GM12801 (cell line): ENCODE data around the gene CCNL1.

Experiments
- TF ChIP-seq, protein P1 (sequence below): IDR thresholded peaks from one replicate; pipeline ENCODE4 v1.5.1; 2011; ENCODE audit warnings: control low read depth; ENCODE audit not compliant: insufficient read length; ENCODE audit errors: extremely low read depth

The CCNL1 gene

DNA sequence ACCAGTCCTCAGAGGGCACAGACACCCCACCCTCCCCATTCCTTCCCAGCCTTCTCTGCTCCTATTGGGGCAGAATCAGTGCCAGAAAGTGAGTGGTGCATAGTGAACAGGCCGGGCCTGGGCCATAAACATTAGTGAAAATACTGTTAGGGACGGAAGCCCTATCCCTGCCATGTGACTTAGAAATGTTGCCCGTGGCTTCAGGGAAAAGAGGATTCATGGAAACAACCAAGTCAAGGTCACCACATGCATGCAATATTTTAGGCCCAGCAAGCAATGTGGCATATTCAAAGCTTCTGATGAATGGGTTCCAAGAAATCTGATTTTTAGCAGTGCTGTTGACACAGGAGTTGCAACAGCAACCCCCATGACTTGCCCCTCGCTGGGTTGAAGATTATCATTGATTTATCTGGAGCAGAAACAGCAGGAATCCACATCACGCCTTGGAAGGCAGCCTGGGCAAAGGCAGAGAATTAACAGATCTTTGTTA is 52.3 kb downstream of the CCNL1 start:
- TF ChIP-seq, protein P1, sequence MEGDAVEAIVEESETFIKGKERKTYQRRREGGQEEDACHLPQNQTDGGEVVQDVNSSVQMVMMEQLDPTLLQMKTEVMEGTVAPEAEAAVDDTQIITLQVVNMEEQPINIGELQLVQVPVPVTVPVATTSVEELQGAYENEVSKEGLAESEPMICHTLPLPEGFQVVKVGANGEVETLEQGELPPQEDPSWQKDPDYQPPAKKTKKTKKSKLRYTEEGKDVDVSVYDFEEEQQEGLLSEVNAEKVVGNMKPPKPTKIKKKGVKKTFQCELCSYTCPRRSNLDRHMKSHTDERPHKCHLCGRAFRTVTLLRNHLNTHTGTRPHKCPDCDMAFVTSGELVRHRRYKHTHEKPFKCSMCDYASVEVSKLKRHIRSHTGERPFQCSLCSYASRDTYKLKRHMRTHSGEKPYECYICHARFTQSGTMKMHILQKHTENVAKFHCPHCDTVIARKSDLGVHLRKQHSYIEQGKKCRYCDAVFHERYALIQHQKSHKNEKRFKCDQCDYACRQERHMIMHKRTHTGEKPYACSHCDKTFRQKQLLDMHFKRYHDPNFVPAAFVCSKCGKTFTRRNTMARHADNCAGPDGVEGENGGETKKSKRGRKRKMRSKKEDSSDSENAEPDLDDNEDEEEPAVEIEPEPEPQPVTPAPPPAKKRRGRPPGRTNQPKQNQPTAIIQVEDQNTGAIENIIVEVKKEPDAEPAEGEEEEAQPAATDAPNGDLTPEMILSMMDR: no peak

DNA sequence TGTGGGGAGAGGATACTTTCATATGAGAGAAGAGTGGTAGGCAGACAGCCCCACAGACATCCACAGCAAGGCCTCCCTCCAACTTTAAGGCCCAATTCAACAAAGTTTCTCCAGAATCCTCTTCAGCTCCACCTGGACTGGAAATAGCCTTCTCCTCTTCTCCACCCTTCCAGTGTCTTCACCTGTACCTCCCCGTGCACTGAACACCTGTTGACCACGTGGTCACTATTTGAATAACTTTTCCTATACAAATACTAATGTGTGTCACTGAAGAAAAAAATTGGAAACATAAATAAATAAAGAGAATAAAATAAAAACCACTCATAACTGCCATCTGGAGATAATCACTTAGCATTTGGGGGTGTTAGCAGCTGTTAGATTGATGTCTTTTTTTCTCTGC is 52.9 kb downstream of the CCNL1 start:
- TF ChIP-seq, protein P1: no peak

DNA sequence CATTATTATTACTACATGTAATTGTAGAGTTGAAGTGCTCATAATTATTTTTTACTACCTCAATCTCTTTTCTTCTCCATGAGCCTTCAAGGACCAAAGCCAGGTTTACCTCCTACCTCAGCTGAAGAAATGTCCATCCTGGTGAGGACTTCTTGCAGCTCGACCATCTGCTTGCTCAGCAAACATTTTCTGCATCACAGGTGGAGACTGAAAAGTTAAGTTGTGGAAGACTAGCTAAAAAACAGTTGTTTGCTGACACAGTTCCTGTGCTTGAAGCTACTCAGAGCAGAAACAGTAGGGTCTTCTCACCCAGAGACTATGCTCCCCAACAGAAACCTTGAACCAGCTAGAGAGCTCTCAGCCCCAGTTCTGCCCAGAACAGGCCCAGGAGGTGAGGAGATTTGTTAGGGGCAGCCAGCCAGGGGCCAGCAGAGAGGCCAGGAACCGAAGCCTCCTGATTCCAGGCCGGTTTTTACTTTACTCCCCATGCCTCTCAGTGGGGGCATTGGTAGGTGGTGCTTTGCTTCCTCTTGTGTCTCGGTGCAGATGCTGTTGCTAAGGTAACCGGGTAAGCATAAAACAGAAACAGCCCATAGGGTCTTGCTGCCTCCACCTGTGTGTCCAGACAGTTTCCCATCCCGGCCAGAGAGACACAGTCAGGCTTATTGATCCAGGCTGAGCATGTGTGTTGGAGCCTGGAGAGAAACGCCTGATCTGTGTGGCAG is 54.9 kb downstream of the CCNL1 start:
- TF ChIP-seq, protein P1: no peak

DNA sequence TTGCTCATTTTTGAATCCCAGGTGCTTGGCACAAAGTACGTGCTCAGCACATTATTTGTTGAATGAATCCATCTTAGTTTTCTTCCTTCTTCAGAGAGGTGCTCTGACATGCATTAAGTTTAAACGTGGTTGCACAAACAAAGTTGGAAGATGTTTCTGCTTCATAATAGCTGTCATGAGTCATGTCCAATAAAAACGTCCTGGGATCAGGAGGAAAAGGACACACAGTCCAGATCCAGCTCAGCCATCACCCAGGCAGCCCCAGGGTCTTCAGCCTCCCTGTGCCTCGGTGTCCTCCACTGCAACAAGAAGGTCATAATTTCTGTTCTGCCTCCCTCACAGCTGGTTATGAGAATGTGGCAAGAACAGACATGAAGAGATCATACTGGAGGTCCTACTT is 55.4 kb downstream of the CCNL1 start:
- TF ChIP-seq, protein P1: no peak

DNA sequence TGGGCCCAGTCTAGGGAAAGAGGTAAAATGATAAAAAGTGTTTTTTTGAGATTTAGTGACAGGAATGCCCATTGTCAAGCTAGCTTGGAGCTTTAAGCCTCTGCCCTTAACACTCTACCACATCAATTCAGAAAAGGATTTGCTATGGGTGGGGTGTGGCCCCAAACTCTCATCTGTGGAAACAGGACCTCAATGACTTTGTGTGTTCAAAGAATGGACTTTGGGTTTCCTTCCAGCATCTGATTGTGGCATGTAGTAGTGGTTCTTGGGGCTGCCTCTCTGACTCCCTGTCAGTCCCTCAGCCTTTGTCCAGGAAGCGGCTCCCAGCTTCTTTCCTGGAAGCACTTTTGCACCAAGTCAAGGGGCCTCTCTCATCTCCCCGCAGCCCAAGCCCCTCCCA is 56.1 kb downstream of the CCNL1 start:
- TF ChIP-seq, protein P1: no peak

DNA sequence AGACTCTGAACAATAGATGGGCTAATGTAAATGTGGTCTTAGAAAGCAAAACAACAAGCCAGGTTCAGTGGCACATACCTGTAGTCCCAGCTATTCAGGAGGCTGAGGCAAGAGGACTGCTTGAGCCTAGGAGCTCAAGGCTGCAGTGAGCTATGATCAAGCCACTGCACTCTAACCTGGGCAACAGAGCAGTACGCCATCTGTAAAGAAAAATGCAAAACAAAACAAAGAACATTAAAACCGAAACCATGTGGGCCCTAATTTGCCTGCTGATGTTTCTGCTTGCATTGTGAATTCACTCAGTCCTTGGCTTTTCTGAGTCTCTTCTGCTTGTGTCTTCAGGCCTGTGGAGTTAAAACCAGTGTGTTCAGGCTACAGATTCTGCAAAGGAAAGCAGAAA is 56.7 kb downstream of the CCNL1 start:
- TF ChIP-seq, protein P1: no peak

DNA sequence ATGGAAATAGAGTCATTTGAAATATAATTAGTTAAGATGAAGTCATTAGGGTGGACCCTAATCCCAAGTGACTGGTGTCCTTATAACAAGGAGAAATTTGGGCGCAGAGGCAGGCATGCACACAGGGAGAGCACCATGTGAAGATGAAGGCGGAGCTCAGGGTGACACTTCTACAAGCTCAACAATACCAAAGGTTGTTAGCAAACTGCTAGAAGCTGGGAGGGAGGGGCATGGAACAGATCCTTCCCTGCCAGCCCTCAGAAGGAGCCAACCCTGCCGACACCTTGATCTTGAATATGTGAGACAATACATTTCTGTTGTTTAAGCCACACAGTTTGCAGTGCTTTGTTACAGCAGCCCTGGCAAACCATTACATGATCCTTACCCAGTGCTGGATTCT is 57.8 kb downstream of the CCNL1 start:
- TF ChIP-seq, protein P1: no peak
